HG02981 (cell line): ENCODE results near the gene LPIN1.
"Not testable (repeated sequence)": the region's sequence is repeated elsewhere in the genome, so short reads cannot be mapped to it uniquely, and the experiment has no call there.

ENCODE experiments used
- ATAC-seq: cut with Tn5 transposase; IDR thresholded peaks from one replicate; pipeline ENCODE4 v1.9.1; 2021; ENCODE audit warnings: mild to moderate bottlenecking, moderate library complexity; ENCODE audit not compliant: unreplicated experiment

The LPIN1 gene

GRCh38 chr2:11807156-11808015, 61.0 kb downstream of the LPIN1 start:
- ATAC-seq = no peak

GRCh38 chr2:11808016-11808400, 61.6 kb downstream of the LPIN1 start:
- ATAC-seq = no peak

- ATAC-seq = no peak
Observed at GRCh38 chr2:11809586-11810236, 63.3 kb downstream of the LPIN1 start.

- ATAC-seq = no peak
Observed at GRCh38 chr2:11810237-11810977, 64.0 kb downstream of the LPIN1 start.

GRCh38 chr2:11811036-11811654, 64.7 kb downstream of the LPIN1 start:
- ATAC-seq = no peak

- no peak for ATAC-seq
Observed at GRCh38 chr2:11812466-11813248, 66.2 kb downstream of the LPIN1 start.

GRCh38 chr2:11813345-11813744, 66.9 kb downstream of the LPIN1 start:
- not testable (repeated sequence) for ATAC-seq

- ATAC-seq = no peak
Observed at GRCh38 chr2:11813951-11814350, 67.5 kb downstream of the LPIN1 start.

- ATAC-seq = no peak
Observed at GRCh38 chr2:11814979-11815510, 68.6 kb downstream of the LPIN1 start.

- not testable (repeated sequence) for ATAC-seq
Observed at GRCh38 chr2:11816935-11817334, 70.5 kb downstream of the LPIN1 start.

- no peak for ATAC-seq
Observed at GRCh38 chr2:11819235-11819729, 72.8 kb downstream of the LPIN1 start.

- no peak for ATAC-seq
Observed at GRCh38 chr2:11820650-11821049, 74.2 kb downstream of the LPIN1 start.

GRCh38 chr2:11821705-11822104, 75.3 kb downstream of the LPIN1 start:
- ATAC-seq = no peak

GRCh38 chr2:11822359-11822745, 75.9 kb downstream of the LPIN1 start:
- not testable (repeated sequence) for ATAC-seq

GRCh38 chr2:11822746-11823451, 76.5 kb downstream of the LPIN1 start:
- no peak for ATAC-seq

- ATAC-seq = no peak
Observed at GRCh38 chr2:11824901-11825828, 78.7 kb downstream of the LPIN1 start.

- no peak for ATAC-seq
Observed at GRCh38 chr2:11827547-11827946, 81.1 kb downstream of the LPIN1 start.

GRCh38 chr2:11828933-11829323, 82.5 kb downstream of the LPIN1 start:
- peak; percentile 1 for ATAC-seq
